Mesothelial cell of epicardium (in vitro differentiated cells): ENCODE data around the gene PCDHAC1. TPM values are rescaled to one million over a fixed set of nuclear protein-coding genes. Genes with fewer than 3 reads are reported as not detected.

Source experiments
- DNase-seq, 2 experiments: peaks; one replicate each; pipeline ENCODE4 v3.0.0; 2021; ENCODE audit warnings: low spot score in 2 of 2; ENCODE audit not compliant: unreplicated experiment in 2 of 2
- H3K27ac Mint-ChIP-seq: 2 replicates; pipeline ENCODE4 v1.8.0; 2021; ENCODE audit warnings: mixed read lengths
- H3K27me3 Mint-ChIP-seq: 2 replicates; pipeline ENCODE4 v1.8.0; 2021; ENCODE audit warnings: low read depth, mixed read lengths
- H3K36me3 Mint-ChIP-seq: 2 replicates; pipeline ENCODE4 v1.8.0; 2021; ENCODE audit warnings: mixed read lengths
- H3K4me1 Mint-ChIP-seq: 2 replicates; pipeline ENCODE4 v1.8.0; 2021; ENCODE audit warnings: mixed read lengths
- H3K4me3 Mint-ChIP-seq: 2 replicates; pipeline ENCODE4 v1.8.0; 2021; ENCODE audit warnings: mild to moderate bottlenecking, moderate library complexity, mixed read lengths
- H3K9me3 Mint-ChIP-seq: 2 replicates; pipeline ENCODE4 v1.8.0; 2021; ENCODE audit warnings: mixed read lengths
- total RNA-seq: library from RNA; stranded (reverse); gene quantifications from 3 replicates; pipeline ENCODE4 v1.2.1, GENCODE V29; 2021
- TF ChIP-seq, protein P1 (sequence below): fragments of 200-600 bp; sonication (generic); IDR thresholded peaks from one replicate; pipeline ENCODE4 v1.5.0; 2021; ENCODE audit warnings: antibody characterized with exemption; ENCODE audit not compliant: unreplicated experiment

The PCDHAC1 gene
- total RNA-seq, 1 donor from 2014 or later: 9.7 TPM

DNA sequence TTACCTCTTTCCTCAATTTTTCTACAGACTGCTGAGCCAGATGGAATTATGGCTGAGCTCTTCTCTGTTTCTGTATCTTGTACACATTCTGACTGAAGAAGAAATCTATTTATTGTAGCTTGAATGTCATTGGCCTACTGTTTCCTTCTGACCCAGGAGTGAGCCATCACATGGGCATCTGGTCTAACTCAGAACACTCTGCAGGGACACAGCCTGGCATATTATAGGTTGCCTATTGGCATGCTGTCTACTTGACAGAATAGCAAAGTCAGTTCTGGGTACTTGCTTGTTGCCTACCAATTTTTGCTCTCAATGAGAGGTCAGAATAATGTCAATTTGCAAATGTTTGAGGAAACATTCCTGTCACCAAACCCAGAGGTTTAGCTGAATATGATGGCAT is 47.5 kb downstream of the PCDHAC1 start:
- Mint-ChIP-seq H3K27ac (no peak overlapping the region), H3K36me3 (no peaks in the 10 kb centered on the region), H3K9me3 (no peaks in the 10 kb centered on the region), H3K27me3 (no peaks in the 10 kb centered on the region), H3K4me1 (peaks cover 39% of the 10 kb centered on the region), H3K4me3 (no peak overlapping the region)
- DNase-seq: no peak
- TF ChIP-seq, protein P1, sequence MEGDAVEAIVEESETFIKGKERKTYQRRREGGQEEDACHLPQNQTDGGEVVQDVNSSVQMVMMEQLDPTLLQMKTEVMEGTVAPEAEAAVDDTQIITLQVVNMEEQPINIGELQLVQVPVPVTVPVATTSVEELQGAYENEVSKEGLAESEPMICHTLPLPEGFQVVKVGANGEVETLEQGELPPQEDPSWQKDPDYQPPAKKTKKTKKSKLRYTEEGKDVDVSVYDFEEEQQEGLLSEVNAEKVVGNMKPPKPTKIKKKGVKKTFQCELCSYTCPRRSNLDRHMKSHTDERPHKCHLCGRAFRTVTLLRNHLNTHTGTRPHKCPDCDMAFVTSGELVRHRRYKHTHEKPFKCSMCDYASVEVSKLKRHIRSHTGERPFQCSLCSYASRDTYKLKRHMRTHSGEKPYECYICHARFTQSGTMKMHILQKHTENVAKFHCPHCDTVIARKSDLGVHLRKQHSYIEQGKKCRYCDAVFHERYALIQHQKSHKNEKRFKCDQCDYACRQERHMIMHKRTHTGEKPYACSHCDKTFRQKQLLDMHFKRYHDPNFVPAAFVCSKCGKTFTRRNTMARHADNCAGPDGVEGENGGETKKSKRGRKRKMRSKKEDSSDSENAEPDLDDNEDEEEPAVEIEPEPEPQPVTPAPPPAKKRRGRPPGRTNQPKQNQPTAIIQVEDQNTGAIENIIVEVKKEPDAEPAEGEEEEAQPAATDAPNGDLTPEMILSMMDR: no peak

DNA sequence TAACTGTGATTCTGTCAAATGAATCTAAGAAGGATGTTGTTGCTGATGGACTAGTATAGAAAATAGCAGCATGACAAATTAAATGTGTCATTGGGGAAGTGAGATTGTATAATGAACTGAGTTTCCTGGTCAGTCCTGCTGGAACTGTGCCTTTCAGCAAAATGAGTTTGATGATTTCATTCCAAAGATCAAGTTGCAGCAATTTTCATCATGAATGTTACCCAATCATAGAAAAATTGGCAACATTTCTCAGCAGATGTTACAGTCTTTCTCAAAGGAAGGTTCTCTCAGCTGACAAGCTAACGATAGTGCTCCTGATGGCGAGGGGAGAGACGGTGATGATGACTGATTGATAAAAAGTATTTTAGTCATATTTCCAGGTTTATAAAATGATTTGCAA is 50.9 kb downstream of the PCDHAC1 start:
- H3K27me3 Mint-ChIP-seq: no peaks in the 10 kb centered on the region
- H3K36me3 Mint-ChIP-seq: no peaks in the 10 kb centered on the region
- H3K4me3 Mint-ChIP-seq: no peak overlapping the region
- TF ChIP-seq, protein P1: no peak
- peak overlapping the region; percentile 39 for H3K27ac Mint-ChIP-seq
- DNase-seq: no peak
- no peaks in the 10 kb centered on the region for H3K9me3 Mint-ChIP-seq
- peaks cover 32% of the 10 kb centered on the region for H3K4me1 Mint-ChIP-seq

DNA sequence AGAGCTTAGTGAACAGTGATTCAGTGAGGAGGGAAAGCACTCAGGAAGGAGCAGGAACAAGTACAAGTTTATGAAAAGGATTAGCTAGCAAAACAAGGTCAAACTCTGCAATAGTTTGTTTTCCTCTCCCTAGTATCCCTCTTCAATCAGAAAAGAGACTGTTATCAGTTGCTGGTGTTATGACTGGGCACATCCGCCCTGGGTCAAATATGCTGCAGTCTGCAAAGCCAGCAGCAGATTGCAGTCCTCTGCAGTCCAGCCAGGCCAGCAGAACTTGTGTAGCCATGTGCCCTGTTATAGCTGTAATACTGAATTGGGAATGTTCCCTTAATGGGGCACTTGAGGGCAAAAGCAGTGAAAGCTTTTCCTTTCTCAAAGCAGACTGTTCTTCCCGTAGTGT is 52.2 kb downstream of the PCDHAC1 start:
- Mint-ChIP-seq H3K27me3 (no peaks in the 10 kb centered on the region), H3K9me3 (no peaks in the 10 kb centered on the region), H3K4me3 (no peak overlapping the region), H3K36me3 (peaks cover 7% of the 10 kb centered on the region), H3K4me1 (peaks cover 35% of the 10 kb centered on the region), H3K27ac (peak overlapping the region; percentile 70)
- no peak for DNase-seq
- TF ChIP-seq, protein P1: no peak

DNA sequence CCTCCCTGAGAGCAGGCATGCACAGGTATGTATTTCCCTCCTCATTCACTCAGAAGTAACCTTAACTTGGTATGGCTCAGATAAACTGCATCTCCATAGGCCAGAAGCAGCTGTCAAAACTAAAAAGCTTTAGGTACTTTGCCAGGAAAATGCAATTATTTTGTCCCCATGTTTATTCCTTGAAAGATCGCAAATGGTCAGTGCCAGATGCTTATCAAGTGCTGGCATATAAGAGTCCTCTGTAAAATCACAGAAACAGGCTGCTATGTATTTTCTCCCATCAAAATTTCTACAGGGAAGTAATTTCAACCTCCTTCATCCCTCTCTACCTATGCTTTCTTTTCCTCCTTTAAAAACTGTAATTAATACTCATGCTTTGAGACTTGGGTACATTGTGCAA is 52.9 kb downstream of the PCDHAC1 start:
- Mint-ChIP-seq H3K27me3 (no peaks in the 10 kb centered on the region), H3K9me3 (no peaks in the 10 kb centered on the region), H3K36me3 (peaks cover 11% of the 10 kb centered on the region), H3K4me1 (peaks cover 35% of the 10 kb centered on the region), H3K4me3 (no peak overlapping the region), H3K27ac (peak overlapping the region; percentile 21)
- TF ChIP-seq, protein P1: no peak
- no peak for DNase-seq

Other genes with a start within 250 kb of the PCDHAC1 start
- gene HARS1, start 234.9 kb upstream of the PCDHAC1 start, total RNA-seq: 73.7 to 77.2 TPM (median 76.9 TPM) in 3 replicates
- gene HARS2, start 234.8 kb upstream of the PCDHAC1 start, total RNA-seq: 32.4 to 35.6 TPM (median 33.5 TPM) in 3 replicates
- gene ZMAT2, start 225.9 kb upstream of the PCDHAC1 start, total RNA-seq: 49.8 to 52.2 TPM (median 50.7 TPM) in 3 replicates
- gene PCDHA1, start 140.2 kb upstream of the PCDHAC1 start, total RNA-seq: not detected in 3 replicates
- 0.44 to 0.88 TPM (median 0.87 TPM) in 3 replicates for gene PCDHA2, start 131.4 kb upstream of the PCDHAC1 start, total RNA-seq
- 0.31 to 0.40 TPM (median 0.32 TPM) in 3 replicates for gene PCDHA3, start 125.2 kb upstream of the PCDHAC1 start, total RNA-seq
- 18.8 to 20.9 TPM (median 19.8 TPM) in 3 replicates for gene PCDHA4, start 119.2 kb upstream of the PCDHAC1 start, total RNA-seq
- gene PCDHA5, start 104.7 kb upstream of the PCDHAC1 start, total RNA-seq: 3.6 to 3.7 TPM (median 3.6 TPM) in 3 replicates
- gene PCDHA6, start 98.3 kb upstream of the PCDHAC1 start, total RNA-seq: 14.5 to 15.7 TPM (median 15.2 TPM) in 3 replicates
- 4.2 to 5.5 TPM (median 4.5 TPM) in 3 replicates for gene PCDHA7, start 92.0 kb upstream of the PCDHAC1 start, total RNA-seq
- gene PCDHA8, start 85.1 kb upstream of the PCDHAC1 start, total RNA-seq: 4.5 to 5.4 TPM (median 4.7 TPM) in 3 replicates
- 3.1 to 4.0 TPM (median 3.4 TPM) in 3 replicates for gene PCDHA9, start 77.9 kb upstream of the PCDHAC1 start, total RNA-seq
- 18.6 to 20.1 TPM (median 19.8 TPM) in 3 replicates for gene PCDHA10, start 70.4 kb upstream of the PCDHAC1 start, total RNA-seq
- 11.7 to 12.8 TPM (median 11.8 TPM) in 3 replicates for gene PCDHA11, start 57.3 kb upstream of the PCDHAC1 start, total RNA-seq
- gene PCDHA12, start 51.0 kb upstream of the PCDHAC1 start, total RNA-seq: 22.5 to 22.8 TPM (median 22.5 TPM) in 3 replicates
- 5.4 to 6.1 TPM (median 5.8 TPM) in 3 replicates for gene PCDHA13, start 44.2 kb upstream of the PCDHAC1 start, total RNA-seq
- 12.1 to 12.7 TPM (median 12.4 TPM) in 3 replicates for gene PCDHAC2, start 40.2 kb downstream of the PCDHAC1 start, total RNA-seq
- 0.16 to 0.18 TPM (median 0.16 TPM) in 3 replicates for gene PCDHB1, start 125.1 kb downstream of the PCDHAC1 start, total RNA-seq
- 116 to 127 TPM (median 118 TPM) in 3 replicates for gene PCDHB2, start 168.3 kb downstream of the PCDHAC1 start, total RNA-seq
- gene PCDHB3, start 174.2 kb downstream of the PCDHAC1 start, total RNA-seq: 19.2 to 21.6 TPM (median 19.8 TPM) in 3 replicates
- 7.9 to 8.6 TPM (median 8.0 TPM) in 3 replicates for gene PCDHB4, start 195.5 kb downstream of the PCDHAC1 start, total RNA-seq
- gene PCDHB5, start 208.9 kb downstream of the PCDHAC1 start, total RNA-seq: 5.2 to 6.8 TPM (median 6.0 TPM) in 3 replicates
- 1.8 to 2.1 TPM (median 2.1 TPM) in 3 replicates for gene PCDHB6, start 223.8 kb downstream of the PCDHAC1 start, total RNA-seq
- 1.4 to 1.8 TPM (median 1.6 TPM) in 3 replicates for gene PCDHB7, start 246.3 kb downstream of the PCDHAC1 start, total RNA-seq